Caki2 (cell line): ENCODE measurements around the gene HLA-DPB1. TPM values are rescaled to one million over a fixed set of nuclear protein-coding genes. Genes with fewer than 3 reads are reported as not detected.

ENCODE experiments used
- DNase-seq: peaks from one replicate; pipeline ENCODE4 v3.0.0-alpha.2; 2015; ENCODE audit warnings: low read depth
- in situ Hi-C: cut with HindIII; loops from 2 replicates; pipeline ENCODE4 v1.10.0; 2016; ENCODE audit warnings: low sequenced_read_pairs, low pct_unique_long_range_greater_than_20kb, mixed read lengths
- total RNA-seq: library from RNA; depleted of rRNA; stranded (reverse); fragments of >200 nt; shearing (Covaris generic); gene quantifications from 2 replicates; pipeline ENCODE4 v1.2.3, GENCODE V29; 2014; ENCODE audit warnings: low replicate concordance

HLA-DPB1 gene
- total RNA-seq, 1 experiment from 2014 or later = not detected

DNA sequence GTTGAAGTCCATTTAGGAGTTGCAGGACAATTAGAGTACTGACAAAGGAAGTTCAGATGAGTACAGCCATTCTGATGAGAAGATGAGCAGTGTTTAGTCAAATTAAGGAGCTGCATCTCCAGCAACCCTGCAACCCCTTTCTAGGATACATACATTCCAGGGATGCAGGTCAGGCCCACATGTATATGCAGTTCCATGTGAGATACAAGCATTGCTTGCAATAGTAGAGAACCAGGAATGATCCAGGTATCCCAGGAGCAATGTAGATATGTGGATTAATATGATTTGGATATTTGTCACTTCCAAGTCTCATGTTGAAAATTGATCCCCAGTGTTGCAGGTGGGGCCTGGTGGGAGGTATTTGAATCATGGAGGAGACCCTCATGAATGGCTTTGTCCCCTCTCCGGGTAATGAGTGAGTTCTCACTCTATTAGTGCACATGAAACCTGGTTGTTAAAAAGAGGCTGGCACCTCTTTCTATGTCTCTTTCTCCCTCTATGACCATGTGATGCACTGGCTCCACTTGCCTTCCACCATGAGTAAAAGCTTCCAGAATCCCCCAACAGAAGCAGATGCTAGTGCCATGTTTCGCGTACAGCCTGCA is 8.8 kb upstream of the HLA-DPB1 start:
- in situ Hi-C loops = no loop called here
- no peak for DNase-seq

GRCh38 chr6:33069021-33069738 is 6.6 kb upstream of the HLA-DPB1 start:
- no peak for DNase-seq
- in situ Hi-C loops = no loop called here

GRCh38 chr6:33070909-33071308 is 4.9 kb upstream of the HLA-DPB1 start:
- in situ Hi-C loops = no loop called here
- DNase-seq = no peak

- in situ Hi-C loops = no loop called here
- DNase-seq = no peak
These were observed 4.2 kb upstream of the HLA-DPB1 start for GRCh38 chr6:33071569-33071968.

GRCh38 chr6:33072508-33073100 is 3.2 kb upstream of the HLA-DPB1 start:
- no peak for DNase-seq
- in situ Hi-C loops = no loop called here

DNA sequence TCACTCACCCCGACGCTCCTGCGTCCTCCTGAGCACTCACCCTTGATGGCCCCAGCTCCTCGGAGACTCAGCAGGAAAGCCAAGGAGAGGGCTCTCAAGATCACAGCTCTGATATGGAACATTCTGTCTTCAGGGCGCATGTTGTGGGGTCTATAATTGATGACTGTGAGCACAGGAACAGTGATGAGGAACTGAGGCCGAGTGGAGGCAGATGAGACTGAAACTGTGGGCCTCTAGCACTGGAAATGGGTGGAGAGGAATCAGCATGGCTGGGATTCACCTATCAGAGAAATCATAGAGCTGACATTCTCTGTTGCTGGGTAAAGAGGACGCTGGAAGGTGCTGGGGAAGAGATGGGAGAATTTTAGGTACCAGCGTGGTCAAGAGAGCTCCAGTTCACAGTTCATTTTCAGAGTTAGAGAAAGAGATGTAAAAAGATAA is 2.3 kb upstream of the HLA-DPB1 start, which contains the start of gene HLA-DPA1:
HLA-DPA1 (minus strand) TSS at position 219 of the 441 bp plus-strand sequence.
- in situ Hi-C loops = no loop called here
- DNase-seq = no peak

GRCh38 chr6:33075208-33075567 is 602 bp upstream of the HLA-DPB1 start:
- in situ Hi-C loops = no loop called here
- DNase-seq = no peak

DNA sequence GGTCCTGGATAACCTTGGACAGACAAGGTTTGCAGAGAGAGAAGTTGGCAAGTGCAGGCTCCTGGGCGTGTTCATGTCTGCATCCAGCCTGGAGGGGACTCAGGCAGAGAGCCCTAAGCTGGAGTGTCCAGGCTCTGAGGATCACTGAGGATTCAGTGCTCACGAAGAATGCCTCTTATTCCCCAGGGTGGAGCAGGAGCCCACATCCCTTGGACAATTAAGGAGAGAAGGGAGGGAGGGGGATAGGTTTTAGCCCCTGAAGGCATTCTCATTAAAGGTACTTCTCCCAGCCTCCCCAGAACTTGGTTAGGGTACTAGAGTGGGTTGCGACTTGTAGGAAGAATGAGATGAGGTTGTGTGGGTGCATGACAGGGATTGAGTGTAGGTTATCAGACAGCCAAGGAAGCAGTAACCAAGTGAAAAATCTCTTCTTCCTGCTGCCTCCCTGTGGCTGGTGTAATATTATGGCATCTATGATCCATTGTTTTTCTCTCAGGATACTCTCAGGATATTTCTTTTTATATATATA is 680 bp downstream of the HLA-DPB1 start:
- no peak for DNase-seq
- in situ Hi-C loops = no loop called here

DNA sequence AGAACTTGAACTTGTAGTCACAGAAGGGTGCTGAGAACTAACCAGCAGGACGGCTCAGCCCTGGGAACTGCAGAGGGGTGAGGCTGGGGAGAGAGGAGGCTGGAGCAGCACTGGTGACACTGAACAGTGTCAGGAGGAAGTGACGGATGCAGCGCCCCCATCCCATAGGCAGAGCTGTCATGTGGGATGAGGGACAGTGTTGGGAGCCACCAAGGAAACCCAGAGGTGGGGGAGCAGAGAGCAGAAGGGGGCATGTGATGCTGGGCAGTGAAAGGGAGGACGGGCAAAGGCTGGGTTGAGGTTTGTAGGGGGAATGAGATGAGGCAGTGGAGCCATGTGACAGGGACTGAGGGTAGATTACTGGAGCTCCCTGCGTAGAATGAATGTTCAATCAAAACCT is 2.1 kb downstream of the HLA-DPB1 start:
- no peak for DNase-seq
- in situ Hi-C loops = no loop called here

DNA sequence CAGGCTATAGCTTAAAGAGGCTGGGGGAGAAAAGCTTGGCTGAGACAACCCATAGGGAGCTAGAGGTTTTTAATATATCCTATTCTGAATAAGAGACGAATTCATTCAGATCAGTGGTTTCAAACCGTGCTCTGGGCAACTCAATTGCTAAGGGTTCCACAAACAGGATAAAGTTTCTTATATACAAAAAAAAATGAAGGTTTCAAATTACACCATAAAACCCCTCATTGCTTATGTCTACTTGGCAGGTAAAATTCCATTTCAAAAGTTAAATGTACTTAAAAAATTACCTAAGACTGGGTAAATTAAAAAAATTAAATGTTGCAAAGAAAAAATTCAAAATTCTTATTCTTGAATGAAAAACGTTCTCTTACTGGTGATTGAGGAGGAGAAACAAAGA is 2.7 kb downstream of the HLA-DPB1 start:
- in situ Hi-C loops = no loop called here
- no peak for DNase-seq

DNA sequence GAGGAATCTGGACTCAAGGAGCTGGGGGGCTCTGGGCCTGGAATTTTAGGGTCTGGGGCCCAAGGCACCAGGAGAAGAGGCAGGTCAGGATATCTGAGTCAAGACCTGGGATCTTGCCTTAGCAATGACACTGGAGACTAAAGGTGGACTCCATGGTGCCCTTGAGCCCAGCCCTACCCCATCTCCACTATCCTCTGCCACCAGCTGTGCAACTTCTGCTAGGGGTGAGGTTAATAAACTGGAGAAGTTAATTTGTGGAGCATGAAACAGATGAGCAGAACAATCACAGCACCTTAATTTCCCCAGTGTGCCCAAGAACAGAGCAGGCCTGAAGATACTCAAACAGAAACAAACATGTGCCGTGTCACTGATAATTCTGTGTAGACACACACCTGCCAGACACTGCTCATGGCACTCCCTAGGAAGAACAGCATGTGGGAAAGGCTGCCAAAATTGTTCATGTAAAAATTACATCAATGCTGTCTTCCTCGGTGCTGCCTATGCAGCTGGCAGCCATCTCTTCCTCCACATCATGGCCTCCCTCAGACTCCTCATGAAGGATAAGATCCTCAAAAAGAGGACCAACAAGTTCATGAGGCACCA is 3.2 kb downstream of the HLA-DPB1 start:
- no peak for DNase-seq
- in situ Hi-C loops = no loop called here

- in situ Hi-C loops = no loop called here
- DNase-seq = no peak
These were observed 3.8 kb downstream of the HLA-DPB1 start for GRCh38 chr6:33079580-33079979.

DNA sequence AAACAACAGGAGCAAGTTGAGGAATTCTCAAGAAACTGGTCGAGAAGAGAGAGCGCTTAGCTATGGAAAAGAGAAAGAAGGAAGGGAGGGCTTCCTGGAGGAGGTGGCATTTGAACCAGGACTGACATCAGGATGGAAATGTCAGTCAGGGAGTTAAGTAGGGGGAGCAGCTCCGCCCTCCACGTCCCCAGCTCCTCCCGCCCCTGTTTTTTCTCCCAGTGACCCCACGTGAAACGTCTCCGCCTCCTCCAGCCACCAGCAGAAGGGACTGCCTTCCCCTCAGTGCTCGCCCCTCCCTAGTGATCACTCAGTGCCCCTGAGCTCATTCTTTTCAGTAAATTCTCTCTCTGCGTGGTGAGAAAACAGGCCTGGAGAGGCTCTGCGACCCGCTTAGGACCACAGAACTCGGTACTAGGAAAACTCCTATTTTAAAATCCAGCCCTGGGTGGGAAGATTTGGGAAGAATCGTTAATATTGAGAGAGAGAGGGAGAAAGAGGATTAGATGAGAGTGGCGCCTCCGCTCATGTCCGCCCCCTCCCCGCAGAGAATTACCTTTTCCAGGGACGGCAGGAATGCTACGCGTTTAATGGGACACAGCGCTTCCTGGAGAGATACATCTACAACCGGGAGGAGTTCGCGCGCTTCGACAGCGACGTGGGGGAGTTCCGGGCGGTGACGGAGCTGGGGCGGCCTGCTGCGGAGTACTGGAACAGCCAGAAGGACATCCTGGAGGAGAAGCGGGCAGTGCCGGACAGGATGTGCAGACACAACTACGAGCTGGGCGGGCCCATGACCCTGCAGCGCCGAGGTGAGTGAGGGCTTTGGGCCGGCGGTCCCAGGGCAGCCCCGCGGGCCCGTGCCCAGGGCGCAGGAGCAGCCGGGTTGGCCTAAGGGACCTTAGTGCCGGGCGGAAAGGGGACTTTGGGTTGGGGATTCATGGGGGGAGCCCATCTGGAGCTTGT is 4.6 kb downstream of the HLA-DPB1 start:
- no peak for DNase-seq
- in situ Hi-C loops = no loop called here

- in situ Hi-C loops = no loop called here
- DNase-seq = no peak
These were observed 5.5 kb downstream of the HLA-DPB1 start for GRCh38 chr6:33081098-33081824.

DNA sequence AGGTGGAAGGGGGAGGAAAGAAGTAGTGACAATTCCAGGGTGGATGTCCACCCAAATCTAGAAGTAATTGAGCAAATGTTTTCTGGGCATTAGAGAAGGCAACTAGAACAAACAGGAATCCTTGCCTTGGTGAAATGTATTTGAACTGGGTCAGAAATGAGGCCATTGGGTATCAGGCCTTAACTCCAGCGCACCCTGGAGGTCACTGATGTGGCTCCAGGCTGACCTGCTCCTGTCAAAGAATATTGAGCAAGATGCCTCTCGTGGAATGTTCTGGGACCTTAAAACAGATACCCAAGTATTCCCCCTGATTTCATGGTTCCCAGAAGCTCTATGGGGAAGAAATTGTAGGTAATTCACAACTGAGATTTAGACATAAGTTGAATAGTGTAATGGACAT is 6.9 kb downstream of the HLA-DPB1 start:
- no peak for DNase-seq
- in situ Hi-C loops = no loop called here

- DNase-seq = no peak
- in situ Hi-C loops = no loop called here
These were observed 9.8 kb downstream of the HLA-DPB1 start for GRCh38 chr6:33085627-33086026.

- in situ Hi-C loops = no loop called here
- DNase-seq = no peak
These were observed 12.6 kb downstream of the HLA-DPB1 start for GRCh38 chr6:33088258-33088930.
